Measurements from ENCODE around the gene NOL4L.

DNA sequence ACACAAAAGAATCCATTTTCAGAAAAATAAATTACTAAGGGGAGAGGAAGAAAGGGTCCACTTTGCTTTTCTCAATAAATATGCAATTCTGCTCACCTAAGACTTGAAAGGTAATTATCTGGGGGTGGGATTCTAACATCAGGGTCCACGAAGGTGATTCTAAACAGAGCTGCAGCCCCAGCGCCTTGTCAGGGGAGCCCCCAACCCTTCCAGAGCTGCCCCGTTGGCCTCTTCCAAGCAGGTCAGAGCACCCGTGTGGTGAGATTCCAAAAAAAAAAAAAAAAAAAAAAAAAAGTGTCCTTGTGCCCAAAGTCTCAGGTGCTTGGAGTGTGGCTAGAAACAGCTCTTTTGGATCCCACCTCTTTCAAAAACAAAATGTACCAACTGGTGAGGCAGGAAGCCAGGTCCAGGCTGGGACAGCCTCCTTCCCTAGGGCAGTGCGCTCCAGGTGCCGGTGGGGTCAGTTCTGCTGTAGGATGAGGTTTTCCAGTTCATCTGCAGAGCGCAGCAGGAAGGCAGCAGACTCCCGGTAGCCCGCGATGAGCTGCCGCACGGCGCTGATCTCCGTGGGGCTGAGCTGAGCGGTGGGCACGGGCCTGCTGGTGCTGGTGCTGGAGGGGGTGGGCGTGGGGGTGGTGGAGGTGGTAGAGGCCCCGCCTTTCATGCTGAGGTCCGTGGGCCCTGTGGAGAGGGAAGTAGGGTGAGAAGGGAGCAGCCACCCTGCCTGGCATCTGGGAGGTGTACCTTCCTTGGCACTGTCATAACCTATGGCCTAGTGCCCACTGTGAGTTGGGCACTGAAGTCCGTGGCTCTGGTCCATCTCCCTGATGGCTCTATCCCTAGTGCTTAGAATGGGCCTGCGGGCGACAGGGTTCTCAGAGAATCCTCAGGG lies 137.8 kb downstream of the NOL4L start:
- TF ChIP-seq CTCF (IDR thresholded peaks at IDR 0.05; ENCODE audit: low read depth, low read length) (no peak), POLR2A (IDR thresholded peaks at IDR 0.05; ENCODE audit: extremely low read depth, insufficient read length) (no peak), MAX (IDR thresholded peaks at IDR 0.05; ENCODE audit: low read depth, low read length) (no peak)

Data from NB4 (cell line).